ENCODE results near the gene WDR6. TPM values are rescaled to one million over a fixed set of nuclear protein-coding genes. Genes with fewer than 3 reads are reported as not detected.

WDR6 gene
- total RNA-seq, 2 experiments from 2014 or later: 101 to 128 TPM

DNA sequence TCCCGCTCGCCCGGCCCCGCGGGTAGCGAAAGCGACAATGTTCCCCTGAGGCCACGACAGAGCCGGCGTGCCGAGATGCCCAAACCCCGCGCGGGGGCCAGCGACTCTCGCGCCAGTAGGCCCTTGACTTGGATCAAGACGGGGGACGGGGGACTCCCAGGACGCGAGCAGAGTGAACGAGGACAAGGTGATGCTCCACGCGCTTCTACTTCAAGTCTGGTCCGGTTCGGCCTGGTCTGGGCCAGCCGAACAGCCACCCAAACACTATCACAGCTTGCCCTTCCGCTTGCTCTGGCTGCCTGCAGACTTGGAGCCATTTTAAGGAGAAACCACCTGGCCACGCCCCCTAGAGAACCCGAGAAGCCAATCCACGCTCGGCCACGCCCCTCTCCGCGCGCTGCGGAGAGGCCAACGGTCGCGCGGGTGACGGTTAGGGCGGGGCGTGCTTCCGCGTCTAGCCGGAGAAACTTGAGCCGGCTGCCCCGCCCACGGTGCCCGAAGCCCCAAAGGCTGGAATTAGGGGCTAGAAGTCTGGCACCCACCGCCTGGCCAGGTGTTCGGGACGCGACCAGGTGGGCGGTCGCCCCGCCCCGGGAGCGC lies 14.1 kb downstream of the WDR6 start:
- Histone ChIP-seq H2AFZ (ENCODE audit: low read length) (no peak overlapping the region), H3K9me2 (ENCODE audit: insufficient read depth, low read length) (no peaks in the 10 kb centered on the region), H3K4me2 (ENCODE audit: low read length) (peak overlapping the region; percentile 90), H3K4me3 (ENCODE audit: low read depth, low read length, poor library complexity, severe bottlenecking) (peak overlapping the region; percentile 80), H3K36me3 (ENCODE audit: insufficient read depth, low read length) (peaks cover 47% of the 10 kb centered on the region), H3K79me2 (ENCODE audit: insufficient read depth, low read depth, low read length) (peaks cover 41% of the 10 kb centered on the region; the same call in 1 of the 2 replicates), H3K27ac (ENCODE audit: low read depth, low read length, poor library complexity, severe bottlenecking) (peak overlapping the region; percentile 93), H3K9me3 (ENCODE audit: low read length) (no peaks in the 10 kb centered on the region), H3K4me1 (ENCODE audit: insufficient read depth, low read length, poor library complexity, severe bottlenecking) (peaks cover 57% of the 10 kb centered on the region), H4K20me1 (ENCODE audit: insufficient read depth, low read length) (0 out of 2 replicates have a peak, but pooled peaks cover 4% of the 10 kb centered on the region)
- intact Hi-C loops (cut with micrococcal nuclease; ENCODE audit: unreplicated experiment): loop anchor here (1.0 to 5.0 kb wide), 4 partner anchors 33 to 781 kb away; partner anchors contain the start of genes APEH, INKA1 and QRICH1
- peak; percentile 99 for DNase-seq (ENCODE audit: low spot score)
- ChIA-PET POLR2A (interaction anchor here (0.9 to 4.4 kb wide), 5 partner anchors 11 to 71 kb away, joined by 3 to 42 read pairs (median 4); partner anchors contain the start of genes P4HTM, QRICH1 and WDR6), CTCF (ENCODE audit: unreplicated experiment) (interaction anchor here (0.6 kb wide), 1 partner anchor 733 kb away, joined by 3 read pairs; no protein-coding TSS in a partner anchor)
- no TSS peak for BruUV-seq (replicated peaks)
- TF ChIP-seq EZH2phosphoT487 (IDR thresholded peaks at IDR 0.05; ENCODE audit: borderline replicate concordance, low read depth, low read length) (no peak), CTCF (conservative IDR thresholded peaks at IDR 0.05; ENCODE audit: low read length) (no peak)

- no peaks in the 10 kb centered on the region for H3K9me3 ChIP-seq (ENCODE audit: low read length)
- peak within 1 kb of the TSS; percentile 93 for H3K27ac ChIP-seq (ENCODE audit: low read depth, low read length, poor library complexity, severe bottlenecking)
- H3K36me3 ChIP-seq (ENCODE audit: insufficient read depth, low read length): peaks cover 48% of the 10 kb centered on the region
- peaks cover 41% of the 10 kb centered on the region; the same call in 1 of the 2 replicates for H3K79me2 ChIP-seq (ENCODE audit: insufficient read depth, low read depth, low read length)
- intact Hi-C loops (cut with micrococcal nuclease; ENCODE audit: unreplicated experiment): loop anchor here (1.0 to 5.0 kb wide), 4 partner anchors 33 to 780 kb away; partner anchors contain the start of genes APEH, INKA1 and QRICH1
- H4K20me1 ChIP-seq (ENCODE audit: insufficient read depth, low read length): 0 out of 2 replicates have a peak, but pooled peaks cover 4% of the 10 kb centered on the region
- H3K4me3 ChIP-seq (ENCODE audit: low read depth, low read length, poor library complexity, severe bottlenecking): peak within 1 kb of the TSS; percentile 80
- peak within 1 kb of the TSS; percentile 93 for H3K4me2 ChIP-seq (ENCODE audit: low read length)
- BruUV-seq (replicated peaks): no TSS peak
- H3K9me2 ChIP-seq (ENCODE audit: insufficient read depth, low read length): no peaks in the 10 kb centered on the region
- CTCF ChIA-PET (ENCODE audit: unreplicated experiment): interaction anchor here (0.6 kb wide), 1 partner anchor 734 kb away, joined by 3 read pairs; no protein-coding TSS in a partner anchor
- peaks cover 65% of the 10 kb centered on the region for H3K4me1 ChIP-seq (ENCODE audit: insufficient read depth, low read length, poor library complexity, severe bottlenecking)
- peak; percentile 99 for DNase-seq (ENCODE audit: low spot score)
- H2AFZ ChIP-seq (ENCODE audit: low read length): peak within 1 kb of the TSS; percentile 36; the same call in 1 of the 2 replicates
- POLR2A ChIA-PET: interaction anchor here (0.6 to 4.4 kb wide), 8 partner anchors 14 to 382 kb away, joined by 3 to 42 read pairs (median 4); partner anchors contain the start of genes P4HTM, QRICH1 and WDR6
- peak; percentile 84 for TF ChIP-seq CTCF (conservative IDR thresholded peaks at IDR 0.05; ENCODE audit: low read length)
- no peak for TF ChIP-seq EZH2phosphoT487 (IDR thresholded peaks at IDR 0.05; ENCODE audit: borderline replicate concordance, low read depth, low read length)
Observed at GRCh38 chr3:49021813-49022687, 14.9 kb downstream of the WDR6 start, which contains the start of gene NDUFAF3. NDUFAF3 (plus strand) TSS chr3:49022121; CDS start chr3:49022145, 24 bp downstream.

Data from OCI-LY7 (cell line).